SK-N-SH (cell line): Measurements from ENCODE around the gene NOCT. TPM values are rescaled to one million over a fixed set of nuclear protein-coding genes. Genes with fewer than 3 reads are reported as not detected.

Experiments used
- CTCF ChIA-PET: fragments of 300-600, 350-600 bp; formaldehyde crosslinking; extraction: SDS; loops from one replicate; lab custom pipeline; 2021; lab: Yijun Ruan, JAX
- POLR2A ChIA-PET: fragments of 350-600 bp; sonication (Branson Sonifier 250); formaldehyde crosslinking; extraction: SDS; loops from one replicate; lab custom pipeline; 2020; ENCODE audit warnings: antibody characterized with exemption, inconsistent platforms; lab: Yijun Ruan, JAX
- DNase-seq: peaks from one replicate; pipeline ENCODE4 v3.0.0; 2012
- H2AFZ ChIP-seq: fragments of 200-600 bp; sonication (generic); 2 replicates; pipeline ENCODE4 v1.8.1; 2016; ENCODE audit warnings: antibody characterized with exemption, mild to moderate bottlenecking, low read depth
- H3F3A ChIP-seq: fragments of 200-600 bp; sonication (generic); replicated peaks from 2 replicates; pipeline ENCODE3; 2016; ENCODE audit warnings: antibody characterized with exemption, mild to moderate bottlenecking; ENCODE audit not compliant: insufficient read depth
- H3K27ac ChIP-seq, 2 experiments: fragments of 200-500 bp in 1 of 2; fragments of 200-600 bp in 1 of 2; sonication (Bioruptor generic) in 1 of 2; sonication (generic), shearing (Covaris generic) in 1 of 2; 2 replicates each; pipeline versions ENCODE4 v1.5.1 to v1.6.1; 2014 to 2016; ENCODE audit warnings: low read depth in 2 of 2, inconsistent platforms in 1 of 2, low read length in 1 of 2, mild to moderate bottlenecking in 1 of 2, mixed read lengths in 1 of 2
- H3K27me3 ChIP-seq: fragments of 200-600 bp; sonication (generic), shearing (Covaris generic); 2 replicates; pipeline ENCODE4 v1.6.1; 2016; ENCODE audit warnings: mixed run types; ENCODE audit not compliant: insufficient read depth
- H3K36me3 ChIP-seq, 2 experiments: fragments of 200-500 bp in 1 of 2; fragments of 200-600 bp in 1 of 2; sonication (Bioruptor generic) in 1 of 2; sonication (generic) in 1 of 2; replicated peaks in 1 of 2; 2 replicates each; pipeline versions ENCODE3 to v1.5.1; 2014 to 2016; ENCODE audit warnings: low read length in 1 of 2, mild to moderate bottlenecking in 1 of 2; ENCODE audit not compliant: insufficient read depth in 2 of 2, control insufficient read depth in 1 of 2
- H3K4me1 ChIP-seq, 2 experiments: fragments of 200-500 bp in 1 of 2; fragments of 200-600 bp in 1 of 2; sonication (Bioruptor generic) in 1 of 2; sonication (generic), shearing (Covaris generic) in 1 of 2; 2 replicates each; pipeline versions ENCODE4 v1.5.1 to v1.6.1; 2014 to 2016; ENCODE audit warnings: low read depth in 1 of 2, low read length in 1 of 2, mixed run types in 1 of 2; ENCODE audit not compliant: insufficient read depth in 2 of 2, control insufficient read depth in 1 of 2
- H3K4me2 ChIP-seq: fragments of 200-600 bp; sonication (generic), shearing (Covaris generic); 2 replicates; pipeline ENCODE4 v1.6.1; 2017; ENCODE audit warnings: mixed run types
- H3K4me3 ChIP-seq, 2 experiments: fragments of 200-500 bp in 1 of 2; fragments of 200-600 bp in 1 of 2; sonication (Bioruptor generic) in 1 of 2; sonication (generic), shearing (Covaris generic) in 1 of 2; 2 replicates each; pipeline versions ENCODE4 v1.5.1 to v1.8.1; 2014 to 2016; ENCODE audit warnings: low read depth in 2 of 2, inconsistent platforms in 1 of 2, low read length in 1 of 2, mild to moderate bottlenecking in 1 of 2, mixed read lengths in 1 of 2, moderate library complexity in 1 of 2
- H3K79me2 ChIP-seq: fragments of 200-600 bp; sonication (generic); 2 replicates; pipeline ENCODE4 v1.8.1; 2017; ENCODE audit warnings: mild to moderate bottlenecking; ENCODE audit not compliant: insufficient read depth
- H3K9ac ChIP-seq: fragments of 200-600 bp; sonication (generic); 2 replicates; pipeline ENCODE4 v1.6.1; 2017; ENCODE audit warnings: mixed run types
- H3K9me2 ChIP-seq: fragments of 200-600 bp; sonication (generic); 2 replicates; pipeline ENCODE4 v1.6.1; 2017; ENCODE audit warnings: mixed run types
- H3K9me3 ChIP-seq: fragments of 200-600 bp; sonication (generic); 2 replicates; pipeline ENCODE4 v1.6.1; 2017; ENCODE audit warnings: mixed run types, mild to moderate bottlenecking, moderate library complexity
- H4K20me1 ChIP-seq: fragments of 200-600 bp; sonication (generic); 2 replicates; pipeline ENCODE4 v1.6.1; 2017; ENCODE audit warnings: mild to moderate bottlenecking, mixed run types; ENCODE audit not compliant: insufficient read depth
- CTCF ChIP-seq: fragments of 200-600 bp; sonication (generic); IDR thresholded peaks from 2 replicates; pipeline ENCODE4 v1.6.1; 2017; ENCODE audit warnings: antibody characterized with exemption, mild to moderate bottlenecking, moderate library complexity
- EP300 ChIP-seq, 2 experiments: IDR thresholded peaks; 2 replicates each; pipeline versions ENCODE4 v1.4.0 to v1.6.1; 2012; ENCODE audit warnings: borderline replicate concordance in 1 of 2, low read depth in 1 of 2, low read length in 1 of 2
- FOXM1 ChIP-seq: IDR thresholded peaks from 2 replicates; pipeline ENCODE4 v1.4.0; 2012; ENCODE audit warnings: low read depth, mild to moderate bottlenecking
- GATA2 ChIP-seq: sonication (generic); formaldehyde crosslinking; IDR thresholded peaks from 2 replicates; pipeline ENCODE4 v1.5.0; 2020; ENCODE audit warnings: mild to moderate bottlenecking, missing genetic modification reagents
- NFIC ChIP-seq: IDR thresholded peaks from 2 replicates; pipeline ENCODE4 v1.4.0; 2012; ENCODE audit warnings: borderline replicate concordance
- RCOR1 ChIP-seq: fragments of 150-350 bp; IDR thresholded peaks from 2 replicates; pipeline ENCODE4 v1.6.1; 2017; ENCODE audit warnings: antibody characterized with exemption, low read length
- TAF1 ChIP-seq: IDR thresholded peaks from 2 replicates; pipeline ENCODE4 v1.6.1; 2012; ENCODE audit warnings: low read depth, mild to moderate bottlenecking, low read length, moderate library complexity, borderline replicate concordance
- TEAD4 ChIP-seq: IDR thresholded peaks from 2 replicates; pipeline ENCODE4 v1.4.0; 2012; ENCODE audit warnings: mild to moderate bottlenecking, borderline replicate concordance; ENCODE audit not compliant: insufficient read depth
- WGBS: methylation state at CpG from one replicate; pipeline ENCODE4 v1.1.6; 2017; ENCODE audit warnings: low lambda C conversion rate; 5-methylcytosine and 5-hydroxymethylcytosine counted together
- polyA plus RNA-seq, 3 experiments: library from polyadenylated mRNA; depleted of rRNA; stranded (reverse); fragments of >200 nt; gene quantifications; 2 replicates each; pipeline ENCODE4 v1.2.3, GENCODE V29; 2012

NOCT gene
- polyA plus RNA-seq, 1 of the 3 experiments (the other 2 are of a cell fraction) = 3.8 TPM

GRCh38 chr4:139009702-139010101 lies 5.9 kb upstream of the NOCT start:
- Histone ChIP-seq H3K9me3 (no peaks in the 10 kb centered on the region), H3K9me2 (no peaks in the 10 kb centered on the region), H3K36me3 (no peaks in the 10 kb centered on the region), H3K9ac (no peak overlapping the region), H3K4me2 (no peak overlapping the region), H2AFZ (no peak overlapping the region), H3K27ac (no peak overlapping the region), H3K27me3 (no peaks in the 10 kb centered on the region), H4K20me1 (no peaks in the 10 kb centered on the region), H3K79me2 (no peaks in the 10 kb centered on the region), H3F3A (peaks cover 6% of the 10 kb centered on the region), H3K4me1 (peaks cover 2 to 9% of the 10 kb centered on the region in 2 experiments), H3K4me3 (no peak overlapping the region)
- DNase-seq = no peak
- no peak for TF ChIP-seq RCOR1
- CTCF ChIA-PET = no interaction called here
- WGBS = 43% methylated on average over 1 of the region's 1 CpG
- POLR2A ChIA-PET = no interaction called here

- Histone ChIP-seq H3K27me3 (no peaks in the 10 kb centered on the region), H3K4me1 (peaks cover 7 to 13% of the 10 kb centered on the region in 2 experiments), H3K9me2 (no peaks in the 10 kb centered on the region), H4K20me1 (no peaks in the 10 kb centered on the region), H3K79me2 (peaks cover 6% of the 10 kb centered on the region), H2AFZ (no peak overlapping the region), H3K4me3 (no peak overlapping the region), H3K4me2 (no peak overlapping the region), H3K36me3 (no peaks in the 10 kb centered on the region), H3K9ac (no peak overlapping the region), H3F3A (peaks cover 11% of the 10 kb centered on the region), H3K27ac (no peak overlapping the region), H3K9me3 (no peaks in the 10 kb centered on the region)
- CTCF ChIA-PET = no interaction called here
- TF ChIP-seq CTCF = no peak
- TF ChIP-seq GATA2 (CRISPR knock-in tag) = no peak
- no peak for TF ChIP-seq TAF1
- no peak for TF ChIP-seq TEAD4
- TF ChIP-seq FOXM1 = no peak
- TF ChIP-seq EP300 (IDR thresholded peaks at IDR 0.05; ENCODE audit: borderline replicate concordance in 1 of 2, low read depth in 1 of 2, low read length in 1 of 2) = no peak
- no peak for TF ChIP-seq NFIC
- no peak for DNase-seq
- POLR2A ChIA-PET = no interaction called here
- WGBS = 89% methylated on average over 16 of the region's 16 CpGs
These were observed 4.2 kb upstream of the NOCT start for GRCh38 chr4:139011225-139011950.
